Measurements from ENCODE around the gene CDIPT.

Gene CDIPT

GRCh38 chr16:29904947-29905346 lies 41.9 kb upstream of the CDIPT start:
- H3K9me3 ChIP-seq (ENCODE audit: severe bottlenecking), result no peaks in the 10 kb centered on the region
- TF ChIP-seq CTCF (IDR thresholded peaks at IDR 0.05; ENCODE audit: poor library complexity, severe bottlenecking), result no peak
- no peak for DNase-seq (ENCODE audit: low spot score)
- no peak overlapping the region for H3K27ac ChIP-seq (ENCODE audit: poor library complexity, severe bottlenecking)
- H3K4me3 ChIP-seq (ENCODE audit: severe bottlenecking), result no peak overlapping the region
- H3K36me3 ChIP-seq (ENCODE audit: low read depth), result no peaks in the 10 kb centered on the region
- no peaks in the 10 kb centered on the region for H3K27me3 ChIP-seq (ENCODE audit: insufficient read depth, poor library complexity, severe bottlenecking)
- H3K4me1 ChIP-seq (ENCODE audit: insufficient read depth, poor library complexity, severe bottlenecking), result no peaks in the 10 kb centered on the region
- ATAC-seq (ENCODE audit: low read depth), result no peak

GRCh38 chr16:29903590-29903989 lies 40.6 kb upstream of the CDIPT start:
- no peak for DNase-seq (ENCODE audit: low spot score)
- Histone ChIP-seq H3K27ac (ENCODE audit: poor library complexity, severe bottlenecking) (no peak overlapping the region), H3K36me3 (ENCODE audit: low read depth) (no peaks in the 10 kb centered on the region), H3K9me3 (ENCODE audit: severe bottlenecking) (no peaks in the 10 kb centered on the region), H3K4me3 (ENCODE audit: severe bottlenecking) (no peak overlapping the region), H3K4me1 (ENCODE audit: insufficient read depth, poor library complexity, severe bottlenecking) (no peaks in the 10 kb centered on the region), H3K27me3 (ENCODE audit: insufficient read depth, poor library complexity, severe bottlenecking) (no peaks in the 10 kb centered on the region)
- no peak for TF ChIP-seq CTCF (IDR thresholded peaks at IDR 0.05; ENCODE audit: poor library complexity, severe bottlenecking)
- no peak for ATAC-seq (ENCODE audit: low read depth)

GRCh38 chr16:29901607-29901945 lies 38.5 kb upstream of the CDIPT start:
- Histone ChIP-seq H3K27ac (ENCODE audit: poor library complexity, severe bottlenecking) (no peak overlapping the region), H3K4me1 (ENCODE audit: insufficient read depth, poor library complexity, severe bottlenecking) (no peaks in the 10 kb centered on the region), H3K27me3 (ENCODE audit: insufficient read depth, poor library complexity, severe bottlenecking) (no peaks in the 10 kb centered on the region), H3K36me3 (ENCODE audit: low read depth) (no peaks in the 10 kb centered on the region), H3K4me3 (ENCODE audit: severe bottlenecking) (no peak overlapping the region), H3K9me3 (ENCODE audit: severe bottlenecking) (no peaks in the 10 kb centered on the region)
- no peak for DNase-seq (ENCODE audit: low spot score)
- no peak for TF ChIP-seq CTCF (IDR thresholded peaks at IDR 0.05; ENCODE audit: poor library complexity, severe bottlenecking)
- no peak for ATAC-seq (ENCODE audit: low read depth)

GRCh38 chr16:29900888-29901606 lies 38.0 kb upstream of the CDIPT start:
- Histone ChIP-seq H3K27ac (ENCODE audit: poor library complexity, severe bottlenecking) (peak overlapping the region; percentile 60), H3K4me1 (ENCODE audit: insufficient read depth, poor library complexity, severe bottlenecking) (no peaks in the 10 kb centered on the region), H3K4me3 (ENCODE audit: severe bottlenecking) (peak overlapping the region; percentile 42), H3K9me3 (ENCODE audit: severe bottlenecking) (no peaks in the 10 kb centered on the region), H3K27me3 (ENCODE audit: insufficient read depth, poor library complexity, severe bottlenecking) (no peaks in the 10 kb centered on the region), H3K36me3 (ENCODE audit: low read depth) (no peaks in the 10 kb centered on the region)
- TF ChIP-seq CTCF (IDR thresholded peaks at IDR 0.05; ENCODE audit: poor library complexity, severe bottlenecking), result no peak
- ATAC-seq (ENCODE audit: low read depth), result peak; percentile 5; the same call in 2 of the 3 replicates
- DNase-seq (ENCODE audit: low spot score), result no peak

- H3K4me1 ChIP-seq (ENCODE audit: insufficient read depth, poor library complexity, severe bottlenecking), result no peaks in the 10 kb centered on the region
- peak; percentile 87 for DNase-seq (ENCODE audit: low spot score)
- H3K27ac ChIP-seq (ENCODE audit: poor library complexity, severe bottlenecking), result peak within 1 kb of the TSS; percentile 60
- no peaks in the 10 kb centered on the region for H3K36me3 ChIP-seq (ENCODE audit: low read depth)
- peak; percentile 67 for ATAC-seq (ENCODE audit: low read depth)
- no peaks in the 10 kb centered on the region for H3K9me3 ChIP-seq (ENCODE audit: severe bottlenecking)
- peak within 1 kb of the TSS; percentile 42 for H3K4me3 ChIP-seq (ENCODE audit: severe bottlenecking)
- TF ChIP-seq CTCF (IDR thresholded peaks at IDR 0.05; ENCODE audit: poor library complexity, severe bottlenecking), result no peak
- H3K27me3 ChIP-seq (ENCODE audit: insufficient read depth, poor library complexity, severe bottlenecking), result no peaks in the 10 kb centered on the region
These were observed 37.3 kb upstream of the CDIPT start, which contains the start of gene ASPHD1 for GRCh38 chr16:29900102-29900887. TSS of gene ASPHD1 (plus strand) at chr16:29900488. CDS start at chr16:29900972, 484 bp downstream.
